HG03095 (cell line): Measurements from ENCODE around the gene TMSB4Y.

Experiments used
- ATAC-seq: cut with Tn5 transposase; IDR thresholded peaks from one replicate; pipeline ENCODE4 v1.9.1; 2021; ENCODE audit warnings: moderate library complexity; ENCODE audit not compliant: unreplicated experiment

Gene TMSB4Y

DNA sequence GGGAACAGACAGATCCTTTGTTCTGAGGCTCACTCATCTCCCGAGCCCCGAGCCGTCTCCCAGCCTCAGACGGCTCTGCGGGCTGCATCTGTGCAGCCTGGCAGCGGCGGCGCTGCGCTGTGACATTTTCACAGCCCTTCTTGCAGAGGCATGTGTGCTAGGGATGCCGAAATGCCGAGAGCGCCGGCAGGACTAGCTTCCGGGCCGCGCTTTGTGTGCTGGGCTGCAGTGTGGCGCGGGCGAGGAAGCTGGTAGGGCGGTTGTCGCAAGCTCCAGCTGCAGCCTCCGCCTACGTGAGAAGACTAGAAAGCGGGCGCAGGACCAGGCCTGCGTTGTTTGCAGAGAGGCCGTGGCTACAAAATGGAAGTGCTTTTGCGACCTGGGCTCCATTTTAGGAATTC, at the start of gene TMSB4Y:
Gene TMSB4Y, plus strand, starts transcription at position 332 of the 401 bp plus-strand sequence.
- ATAC-seq, result no peak

GRCh38 chrY:13664162-13664561, 39.5 kb upstream of the TMSB4Y start:
- no peak for ATAC-seq

DNA sequence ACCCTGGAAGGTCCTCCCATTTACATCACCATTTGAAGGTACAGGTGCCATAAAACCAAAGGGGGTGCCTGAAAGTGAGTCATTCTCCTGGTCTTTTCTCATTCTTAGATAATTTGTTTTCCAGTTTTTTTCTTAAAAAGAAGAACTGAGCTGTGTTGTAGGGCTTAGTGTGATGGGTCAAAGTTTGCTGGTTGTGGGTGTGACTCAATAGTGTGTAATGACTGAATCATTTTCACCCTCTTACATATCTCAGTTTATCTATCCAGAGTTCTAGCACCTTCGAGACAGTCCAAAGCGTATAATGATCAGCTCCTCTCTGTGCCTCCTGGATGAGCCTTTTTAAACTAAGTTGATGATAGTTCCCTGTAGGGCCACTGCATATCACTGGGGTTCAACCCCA, 32.6 kb upstream of the TMSB4Y start:
- no peak for ATAC-seq

DNA sequence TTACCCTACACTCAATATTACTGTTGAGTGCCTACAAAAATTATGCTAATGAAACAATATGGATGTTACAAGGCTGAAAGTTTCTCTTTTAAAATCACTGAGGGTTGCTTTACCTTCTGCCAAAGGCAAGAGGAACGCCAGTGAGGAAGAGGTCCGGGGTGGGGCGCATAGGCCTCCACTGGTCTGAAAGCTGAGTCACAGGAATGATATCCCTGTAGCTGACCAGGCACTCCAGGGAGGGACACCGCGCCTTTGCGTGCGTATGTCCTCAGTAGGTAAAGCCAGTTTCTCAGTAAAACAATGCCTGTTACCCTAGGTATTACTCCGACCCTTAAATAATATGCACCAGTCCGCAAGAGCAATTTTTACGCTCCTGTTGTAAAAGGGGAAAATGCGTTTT, 1.4 kb upstream of the TMSB4Y start:
- no peak for ATAC-seq

DNA sequence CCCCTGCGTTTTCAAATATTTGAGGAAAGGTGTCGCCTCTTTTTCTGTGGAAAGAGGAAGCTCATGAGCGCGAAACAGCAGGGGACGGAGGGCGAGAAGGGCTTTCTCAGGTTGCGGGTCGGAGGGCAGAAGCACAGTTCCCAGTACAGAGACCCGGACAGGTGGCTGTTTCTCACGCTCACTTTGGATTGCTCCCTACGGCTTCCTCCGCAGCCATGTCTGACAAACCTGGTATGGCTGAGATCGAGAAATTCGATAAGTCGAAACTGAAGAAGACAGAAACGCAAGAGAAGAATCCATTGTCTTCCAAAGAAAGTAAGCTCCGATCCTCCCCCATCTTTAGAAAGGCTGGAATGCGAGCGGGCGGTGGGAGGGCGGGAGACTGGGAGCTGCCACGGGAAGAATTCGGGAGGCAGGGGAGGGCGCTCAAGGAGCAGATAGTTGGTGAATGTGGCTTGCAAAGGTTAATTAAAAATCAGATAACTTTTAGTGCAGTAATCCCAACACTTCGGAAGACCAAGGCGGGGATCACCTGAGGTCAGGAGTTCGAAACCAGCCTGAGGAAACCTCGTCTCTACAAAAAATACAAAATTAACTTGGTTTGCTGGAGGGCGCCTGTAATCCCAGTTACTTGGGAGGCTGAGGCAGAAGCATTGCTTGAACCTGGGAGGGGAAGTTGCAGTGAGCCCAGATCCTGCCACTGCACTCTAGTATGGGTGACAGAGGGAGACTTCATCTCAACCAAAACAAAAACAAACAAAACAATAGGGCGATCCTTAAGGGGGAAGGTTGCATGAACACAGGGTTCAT, 627 bp downstream of the TMSB4Y start:
- no peak for ATAC-seq

DNA sequence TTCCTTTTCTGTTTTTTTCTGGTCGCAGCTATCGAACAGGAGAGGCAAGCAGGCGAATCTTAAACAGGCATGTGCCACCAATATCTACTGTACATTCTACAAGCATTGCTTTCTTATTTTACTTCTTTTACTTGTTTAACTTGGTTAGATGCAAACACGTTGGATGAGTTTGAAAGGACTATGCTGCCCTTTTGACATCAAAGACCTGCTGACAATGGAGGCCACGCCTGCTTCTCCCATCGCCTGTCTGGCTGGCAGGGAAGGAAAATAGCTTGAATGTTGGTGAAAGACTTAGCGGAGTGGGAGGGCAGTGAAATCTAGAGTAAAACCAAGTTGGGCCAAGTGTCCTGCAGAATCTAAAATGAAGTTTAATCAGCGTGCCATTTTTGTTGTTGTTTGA, 1.5 kb downstream of the TMSB4Y start:
- no peak for ATAC-seq

GRCh38 chrY:13708038-13708437, 4.3 kb downstream of the TMSB4Y start:
- ATAC-seq, result no peak

- no peak for ATAC-seq
Measured at GRCh38 chrY:13718996-13719395, 15.3 kb downstream of the TMSB4Y start.

DNA sequence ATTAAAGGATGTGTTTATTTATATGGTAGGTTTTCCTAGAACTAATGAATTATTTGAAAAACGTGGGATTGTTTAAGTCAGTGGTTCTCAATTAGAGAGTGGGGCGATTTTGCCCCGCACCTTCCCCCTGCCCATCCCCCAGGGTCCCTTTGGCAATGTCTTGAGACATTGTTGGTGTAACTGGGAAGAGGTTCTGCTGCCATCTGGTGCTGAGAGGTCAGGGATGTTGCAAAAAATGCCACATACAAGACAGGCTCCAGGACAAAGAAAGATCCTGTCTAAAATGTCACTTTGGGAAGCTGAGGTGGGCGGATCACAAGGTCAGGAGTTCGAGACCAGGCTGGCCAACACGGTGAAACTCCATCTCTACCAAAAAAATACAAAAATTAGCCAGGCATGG, 25.8 kb downstream of the TMSB4Y start:
- ATAC-seq, result no peak

DNA sequence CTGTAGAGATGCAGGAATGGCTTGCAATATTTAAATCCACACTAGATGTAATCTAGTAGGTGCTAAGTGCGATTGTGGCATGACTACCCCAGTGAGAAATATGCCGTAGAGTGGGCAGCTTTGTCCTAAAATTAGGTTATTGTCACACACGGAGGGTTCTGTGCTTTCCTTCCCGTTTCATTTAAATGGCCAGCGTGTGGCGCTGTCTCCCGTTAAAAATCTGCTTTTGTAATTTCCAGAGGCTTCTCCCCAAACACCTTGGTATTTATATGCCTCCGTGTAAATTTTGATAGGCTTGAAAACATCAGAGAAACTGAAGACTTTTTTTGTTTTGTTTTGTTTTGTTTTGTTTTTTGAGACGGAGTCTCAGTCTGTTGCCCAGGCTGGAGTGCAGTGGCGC, 34.9 kb downstream of the TMSB4Y start:
- no peak for ATAC-seq

GRCh38 chrY:13751289-13752071, 47.8 kb downstream of the TMSB4Y start:
- no peak for ATAC-seq

GRCh38 chrY:13754661-13755060, 51.0 kb downstream of the TMSB4Y start:
- no peak for ATAC-seq
